HG02840 (cell line): ENCODE results near the gene HLCS.

Experiments used
- ATAC-seq: cut with Tn5 transposase; IDR thresholded peaks from one replicate; pipeline ENCODE4 v1.9.1; 2021; ENCODE audit warnings: mild to moderate bottlenecking, moderate library complexity, moderate number of reproducible peaks; ENCODE audit not compliant: unreplicated experiment, low FRiP score

Gene HLCS

GRCh38 chr21:36757196-36757595 is 209.3 kb downstream of the HLCS start:
- ATAC-seq = no peak

GRCh38 chr21:36756527-36756926 is 209.9 kb downstream of the HLCS start:
- ATAC-seq = no peak

- ATAC-seq = no peak
These were observed 212.1 kb downstream of the HLCS start for GRCh38 chr21:36754241-36754898.

- ATAC-seq = no peak
These were observed 212.9 kb downstream of the HLCS start for GRCh38 chr21:36753556-36753955.

GRCh38 chr21:36751383-36751782 is 215.1 kb downstream of the HLCS start:
- ATAC-seq = no peak

- no peak for ATAC-seq
These were observed 215.9 kb downstream of the HLCS start for GRCh38 chr21:36750576-36750959.

- ATAC-seq = no peak
These were observed 216.4 kb downstream of the HLCS start for GRCh38 chr21:36749935-36750575.

- no peak for ATAC-seq
These were observed 218.6 kb downstream of the HLCS start for GRCh38 chr21:36747815-36748383.

- no peak for ATAC-seq
These were observed 219.2 kb downstream of the HLCS start for GRCh38 chr21:36747041-36747814.

GRCh38 chr21:36745459-36745858 is 221.0 kb downstream of the HLCS start:
- no peak for ATAC-seq

- no peak for ATAC-seq
These were observed 221.8 kb downstream of the HLCS start for GRCh38 chr21:36744560-36745231.

- ATAC-seq = no peak
These were observed 222.3 kb downstream of the HLCS start for GRCh38 chr21:36744190-36744559.

GRCh38 chr21:36743446-36743845 is 223.0 kb downstream of the HLCS start:
- ATAC-seq = no peak

- ATAC-seq = no peak
These were observed 223.5 kb downstream of the HLCS start for GRCh38 chr21:36743008-36743407.

GRCh38 chr21:36741506-36741905 is 225.0 kb downstream of the HLCS start:
- no peak for ATAC-seq

GRCh38 chr21:36738489-36739126 is 227.9 kb downstream of the HLCS start:
- ATAC-seq = no peak

GRCh38 chr21:36735724-36736320 is 230.6 kb downstream of the HLCS start:
- no peak for ATAC-seq

- no peak for ATAC-seq
These were observed 231.3 kb downstream of the HLCS start for GRCh38 chr21:36735201-36735515.

GRCh38 chr21:36734367-36735200 is 231.9 kb downstream of the HLCS start:
- no peak for ATAC-seq
